Measurements from ENCODE around the gene SIRT2.
A peak's percentile ranks its signal among the peaks of the same experiment; 100 is the strongest.

SIRT2 gene

GRCh38 chr19:38850436-38850975 is 48.9 kb downstream of the SIRT2 start:
- DNase-seq (ENCODE audit: low read depth), result no peak
- TF ChIP-seq CTCF (conservative IDR thresholded peaks at IDR 0.05; ENCODE audit: low read length), result peak; percentile 43
- H3K4me3 ChIP-seq (ENCODE audit: low read length), result peak overlapping the region; percentile 78

GRCh38 chr19:38849860-38850435 is 49.5 kb downstream of the SIRT2 start, which contains the start of gene HNRNPL:
Gene HNRNPL, minus strand, starts transcription at chr19:38849986. Its CDS starts 20 bp downstream, at chr19:38849966.
- H3K4me3 ChIP-seq (ENCODE audit: low read length), result peak within 1 kb of the TSS; percentile 78
- peak; percentile 45 for TF ChIP-seq CTCF (conservative IDR thresholded peaks at IDR 0.05; ENCODE audit: low read length)
- peak; percentile 100 for DNase-seq (ENCODE audit: low read depth)

GRCh38 chr19:38849147-38849859 is 50.1 kb downstream of the SIRT2 start:
- no peak for TF ChIP-seq CTCF (conservative IDR thresholded peaks at IDR 0.05; ENCODE audit: low read length)
- peak; percentile 91 for DNase-seq (ENCODE audit: low read depth)

GRCh38 chr19:38848299-38849146 is 50.9 kb downstream of the SIRT2 start:
- no peak for DNase-seq (ENCODE audit: low read depth)
- H3K4me3 ChIP-seq (ENCODE audit: low read length), result peak overlapping the region; percentile 76
- TF ChIP-seq CTCF (conservative IDR thresholded peaks at IDR 0.05; ENCODE audit: low read length), result no peak

More at GRCh38 chr19:38849147-38849859, 50.1 kb downstream of the SIRT2 start:
- H3K4me3 ChIP-seq (ENCODE audit: low read length), result peak overlapping the region; percentile 76

GRCh38 chr19:38846097-38846496 is 53.3 kb downstream of the SIRT2 start:
- H3K4me3 ChIP-seq (ENCODE audit: low read length), result no peak overlapping the region

More at GRCh38 chr19:38846097-38846496, 53.3 kb downstream of the SIRT2 start:
- DNase-seq (ENCODE audit: low read depth), result no peak
- TF ChIP-seq CTCF (conservative IDR thresholded peaks at IDR 0.05; ENCODE audit: low read length), result no peak
